ENCODE measurements around the gene MAP2K4. TPM values are rescaled to one million over a fixed set of nuclear protein-coding genes. Genes with fewer than 3 reads are reported as not detected.

Gene MAP2K4
- total and polyA plus RNA-seq, 12 donors: 7.2 to 42.7 (median 33.0) TPM

DNA sequence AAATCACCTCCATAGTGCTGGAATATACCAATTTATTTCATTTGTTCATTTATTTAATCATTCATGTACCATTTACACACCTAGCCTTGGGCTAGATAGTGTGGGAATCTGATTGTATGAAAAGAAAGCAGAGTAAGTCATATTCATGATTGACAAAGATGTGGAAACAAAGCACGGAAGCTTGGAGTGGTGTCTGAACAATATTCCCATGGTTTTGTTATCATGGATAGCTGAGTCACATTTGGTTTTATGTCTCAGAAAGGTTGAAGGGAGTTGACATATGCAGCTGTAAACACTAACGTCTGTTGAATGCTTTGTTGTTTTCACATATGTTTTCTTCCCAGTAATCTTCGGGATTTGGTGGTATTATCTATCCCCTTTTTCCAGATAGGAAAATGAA is 76.6 kb downstream of the MAP2K4 start:
- H3K27me3 ChIP-seq: no peaks in the 10 kb centered on the region
- H3K4me3 ChIP-seq: no peak overlapping the region
- 78 to 84% methylated on average over 3 of the region's 3 CpGs for WGBS, 2 donors
- DNase-seq (no peak), ATAC-seq (no peak)
- TF ChIP-seq CTCF (IDR thresholded peaks at IDR 0.05): no peak
- intact Hi-C loops (cut with DNase I): no loop called here
- no peaks in the 10 kb centered on the region for H3K4me1 ChIP-seq
- no peak overlapping the region for H3K27ac ChIP-seq
- peaks cover 0 to 47% (median 7%) of the 10 kb centered on the region in 9 donors for H3K36me3 ChIP-seq
- H3K9me3 ChIP-seq: peaks cover 0 to 17% (median 0%) of the 10 kb centered on the region in 11 donors

GRCh38 chr17:12098568-12098967 is 77.9 kb downstream of the MAP2K4 start:
- DNase-seq: no peak

DNA sequence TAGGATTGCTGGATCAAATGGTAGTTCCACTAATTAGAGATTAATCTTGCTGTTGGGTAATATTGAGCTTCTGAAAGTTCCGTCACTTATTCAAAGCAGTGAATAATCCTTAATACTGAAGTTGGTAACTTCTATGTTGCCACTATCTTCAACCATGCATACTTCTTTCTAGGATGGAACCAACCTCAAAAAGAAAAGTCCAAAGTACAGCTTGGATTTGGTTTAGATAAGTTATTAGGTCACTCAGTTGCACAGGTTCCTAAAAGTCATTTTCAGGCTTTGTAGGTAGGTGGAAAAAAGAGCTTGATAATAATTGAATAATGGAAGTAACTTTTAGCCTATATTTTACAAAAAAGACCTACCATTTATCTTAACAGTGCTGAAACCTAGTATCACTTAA is 78.7 kb downstream of the MAP2K4 start:
- DNase-seq (no peak), ATAC-seq (no peak)
- no peak for TF ChIP-seq CTCF (IDR thresholded peaks at IDR 0.05)
- Histone ChIP-seq H3K36me3 (peaks cover 0 to 47% (median 7%) of the 10 kb centered on the region in 9 donors), H3K4me3 (no peak overlapping the region), H3K4me1 (peaks cover 0 to 5% (median 0%) of the 10 kb centered on the region in 9 donors), H3K9me3 (peaks cover 0 to 17% (median 0%) of the 10 kb centered on the region in 11 donors), H3K27ac (no peak overlapping the region), H3K27me3 (no peaks in the 10 kb centered on the region)
- intact Hi-C loops (cut with DNase I): no loop called here
- WGBS, 2 donors: 97 to 100% methylated on average over 1 of the region's 1 CpG

More at GRCh38 chr17:12098568-12098967, 77.9 kb downstream of the MAP2K4 start:
- H3K27me3 ChIP-seq: no peaks in the 10 kb centered on the region
- no peak overlapping the region for H3K27ac ChIP-seq
- no peak for TF ChIP-seq CTCF (IDR thresholded peaks at IDR 0.05)
- no peaks in the 10 kb centered on the region for H3K4me1 ChIP-seq
- intact Hi-C loops (cut with DNase I): no loop called here
- H3K36me3 ChIP-seq: peaks cover 0 to 47% (median 7%) of the 10 kb centered on the region in 9 donors
- no peak overlapping the region for H3K4me3 ChIP-seq
- peaks cover 0 to 17% (median 0%) of the 10 kb centered on the region in 11 donors for H3K9me3 ChIP-seq
- ATAC-seq: no peak

DNA sequence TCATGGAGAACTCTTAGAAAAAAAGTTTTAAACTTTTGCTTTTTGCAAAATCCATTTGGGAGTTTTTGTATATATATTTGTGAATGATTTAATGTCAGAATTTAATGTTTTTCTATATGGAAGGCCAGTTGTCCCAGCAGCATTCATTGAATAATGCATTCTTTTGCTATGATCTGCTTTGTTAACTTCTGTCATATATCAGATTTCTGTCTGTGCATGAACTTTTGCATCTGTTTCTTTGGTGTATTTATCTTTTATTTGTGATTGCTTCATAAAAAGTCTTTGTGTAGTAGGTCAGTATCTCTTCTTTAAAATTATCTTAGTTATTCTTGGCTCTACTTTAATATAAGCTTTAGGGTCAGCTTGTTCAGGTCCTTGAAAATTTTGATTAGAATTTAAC is 84.2 kb downstream of the MAP2K4 start:
- intact Hi-C loops (cut with DNase I): loop anchor here in 1 of 10 donors (10.0 kb wide), 1 partner anchor 110 kb away; the partner anchor contains the start of gene ZNF18
- peaks cover 0 to 17% (median 0%) of the 10 kb centered on the region in 11 donors for H3K9me3 ChIP-seq
- no peak for ATAC-seq
- H3K27ac ChIP-seq: no peak overlapping the region
- no peak for TF ChIP-seq CTCF (IDR thresholded peaks at IDR 0.05)
- H3K27me3 ChIP-seq: no peaks in the 10 kb centered on the region
- no peak overlapping the region for H3K4me3 ChIP-seq
- DNase-seq: no peak
- H3K4me1 ChIP-seq: peaks cover 0 to 35% (median 12%) of the 10 kb centered on the region in 9 donors
- H3K36me3 ChIP-seq: peaks cover 0 to 30% (median 0%) of the 10 kb centered on the region in 9 donors

Measured in heart right ventricle (tissue), 16 donors.